ENCODE measurements around the gene CDKAL1. TPM values are rescaled to one million over a fixed set of nuclear protein-coding genes. Genes with fewer than 3 reads are reported as not detected.
A peak's percentile ranks its signal among the peaks of the same experiment; 100 is the strongest.

CDKAL1 gene
- total and polyA plus RNA-seq, 2 of the 13 experiments (the other 11 are each of a cell fraction or from before 2014, with no cell fraction given): 9.5 to 27.7 TPM

- no peaks in the 10 kb centered on the region for H4K20me1 ChIP-seq (ENCODE audit: insufficient read depth, low read length)
- FAIRE-seq (no peak), DNase-seq (ENCODE audit: low spot score) (peak; percentile 21), ATAC-seq (no peak)
- in situ Hi-C loops (cut with HindIII; ENCODE audit: extremely low pct_ligation_motif_present, low pct_unique_long_range_greater_than_20kb): no loop called here
- TF ChIP-seq CC2D1A (CRISPR knock-in tag; IDR thresholded peaks at IDR 0.05) (no peak), ZNF451 (CRISPR knock-in tag; IDR thresholded peaks at IDR 0.05) (no peak), ATF3 (CRISPR knock-in tag; IDR thresholded peaks at IDR 0.05) (no peak), YEATS2 (CRISPR knock-in tag; IDR thresholded peaks at IDR 0.05; ENCODE audit: borderline replicate concordance) (no peak), NR3C1 (CRISPR knock-in tag; IDR thresholded peaks at IDR 0.05) (no peak), ATF7 (IDR thresholded peaks at IDR 0.05) (no peak), ATF7 (CRISPR knock-in tag; IDR thresholded peaks at IDR 0.05) (no peak), PPARG (CRISPR knock-in tag; conservative IDR thresholded peaks at IDR 0.05) (no peak), ZNF773 (CRISPR knock-in tag; IDR thresholded peaks at IDR 0.05; ENCODE audit: borderline replicate concordance) (no peak), ZNF746 (CRISPR knock-in tag; IDR thresholded peaks at IDR 0.05) (no peak), ZNF30 (CRISPR knock-in tag; IDR thresholded peaks at IDR 0.05) (no peak), MYPOP (CRISPR knock-in tag; IDR thresholded peaks at IDR 0.05) (no peak), ZBTB1 (CRISPR knock-in tag; IDR thresholded peaks at IDR 0.05; ENCODE audit: borderline replicate concordance) (no peak), SNAI1 (CRISPR knock-in tag; IDR thresholded peaks at IDR 0.05; ENCODE audit: borderline replicate concordance) (no peak), MAF1 (CRISPR knock-in tag; IDR thresholded peaks at IDR 0.05; ENCODE audit: borderline replicate concordance) (no peak), TFDP2 (CRISPR knock-in tag; IDR thresholded peaks at IDR 0.05) (no peak)
- H3K4me3 ChIP-seq (replicated peaks in 1 of 3; ENCODE audit: insufficient read depth in 1 of 3, low read depth in 2 of 3, low read length in 3 of 3): no peak overlapping the region
- H3K27me3 ChIP-seq (ENCODE audit: control insufficient read depth in 1 of 2, insufficient read depth in 2 of 2, low read length in 2 of 2): no peaks in the 10 kb centered on the region
- no peak overlapping the region for H3K27ac ChIP-seq (ENCODE audit: extremely low read length, insufficient read depth, low read length)
- peaks cover 13% of the 10 kb centered on the region for H3K4me1 ChIP-seq (ENCODE audit: insufficient read depth, low read length)
- WGBS (ENCODE audit: low lambda C conversion rate): 79% methylated on average over 7 of the region's 7 CpGs
- no peak overlapping the region for H3K4me2 ChIP-seq (ENCODE audit: low read depth, low read length)
- no peak overlapping the region for H3K9ac ChIP-seq (ENCODE audit: insufficient read depth, low read depth, low read length)
- POLR2A ChIA-PET: no interaction called here
- no peaks in the 10 kb centered on the region for H3K9me3 ChIP-seq (ENCODE audit: low read length)
- BruUV-seq (replicated peaks): TSS peak; percentile 32
- intact Hi-C loops (cut with micrococcal nuclease; ENCODE audit: unreplicated experiment): no loop called here
- H2AFZ ChIP-seq (ENCODE audit: low read length): no peak overlapping the region
- CTCF ChIA-PET (ENCODE audit: low intra/inter-chr PET ratio, low total read pairs): no interaction called here
- H3K79me2 ChIP-seq (ENCODE audit: insufficient read depth, low read length): no peaks in the 10 kb centered on the region
- H3K36me3 ChIP-seq (replicated peaks in 1 of 2; ENCODE audit: control insufficient read depth in 1 of 2, insufficient read depth in 2 of 2, low read length in 2 of 2): peaks cover 0 to 2% of the 10 kb centered on the region in 2 experiments; a peak in 3 of 5 replicates
These were observed 666.0 kb downstream of the CDKAL1 start for GRCh38 chr6:21200134-21200870.
